ENCODE data around the gene CFD.
"Not testable (repeated sequence)": the region's sequence is repeated elsewhere in the genome, so short reads cannot be mapped to it uniquely, and the experiment has no call there.

CFD gene

DNA sequence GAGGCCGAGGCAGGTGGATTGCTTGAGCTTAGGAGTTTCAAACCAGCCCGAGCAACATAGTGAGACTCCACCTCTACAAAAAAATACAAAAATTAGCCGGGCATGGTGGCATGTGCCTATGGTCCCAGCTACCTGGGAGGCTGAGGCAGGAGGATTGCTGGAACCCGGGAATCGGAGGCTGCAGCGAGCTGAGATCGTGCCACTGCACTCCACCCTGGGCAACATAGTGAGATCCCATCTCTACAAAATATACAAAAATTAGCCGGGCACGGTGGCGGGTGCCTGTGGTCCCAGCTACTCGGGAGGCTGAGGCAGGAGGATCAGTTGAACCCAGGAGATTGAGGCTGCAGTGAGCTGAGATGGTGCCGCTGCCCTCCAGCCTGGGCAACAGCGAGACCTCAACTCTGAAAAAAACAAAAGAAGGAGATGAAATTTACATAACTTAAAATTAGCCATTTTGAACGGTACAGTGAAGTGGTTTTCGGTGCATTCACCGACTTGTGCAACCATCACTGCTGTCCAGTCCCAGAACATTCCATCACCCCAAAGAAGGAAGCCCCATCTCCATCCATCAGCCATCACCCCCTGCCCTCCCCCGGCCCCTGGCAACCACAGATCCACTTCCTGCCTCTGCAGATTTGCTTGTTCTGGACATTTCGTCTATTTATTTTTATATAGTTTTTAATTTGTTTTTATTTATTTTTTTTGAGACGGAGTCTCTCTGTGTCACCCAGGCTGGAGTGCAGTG is 33.4 kb upstream of the CFD start:
- no peak for DNase-seq

GRCh38 chr19:827314-827709 is 32.2 kb upstream of the CFD start:
- no peak for DNase-seq

DNA sequence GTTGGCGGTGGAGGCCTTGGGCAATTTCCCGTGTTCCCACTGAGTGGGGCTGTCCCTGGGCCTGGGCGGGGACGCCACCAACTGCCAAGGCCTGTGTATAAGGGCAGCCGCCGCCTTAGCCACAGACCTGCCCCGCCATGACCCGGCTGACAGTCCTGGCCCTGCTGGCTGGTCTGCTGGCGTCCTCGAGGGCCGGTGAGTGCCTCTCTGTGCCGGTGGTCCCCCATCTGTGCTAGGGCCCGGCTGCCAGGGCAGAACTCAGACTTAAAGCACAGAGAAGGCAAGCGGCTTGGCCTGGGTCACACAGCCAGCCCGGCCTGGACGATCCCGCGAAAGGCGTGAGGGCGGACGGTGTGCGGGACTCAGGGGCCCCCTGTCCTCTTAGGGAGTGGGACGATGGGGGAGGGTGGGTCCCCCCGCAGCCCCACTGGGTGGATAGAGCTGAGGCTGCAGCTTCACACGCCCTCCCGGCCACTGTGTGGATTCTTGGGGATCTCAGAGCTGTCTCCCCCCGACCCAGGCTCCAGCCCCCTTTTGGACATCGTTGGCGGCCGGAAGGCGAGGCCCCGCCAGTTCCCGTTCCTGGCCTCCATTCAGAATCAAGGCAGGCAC is 31.6 kb upstream of the CFD start, which contains the start of gene AZU1:
Gene AZU1 (plus strand): TSS at position 128 of the 612 bp plus-strand sequence. CDS start 10 bp downstream, at position 138.
- DNase-seq, result no peak

GRCh38 chr19:829129-829758 is 30.2 kb upstream of the CFD start:
- DNase-seq, result no peak

GRCh38 chr19:831407-832369 is 27.8 kb upstream of the CFD start:
- DNase-seq, result no peak

GRCh38 chr19:834216-834615 is 25.2 kb upstream of the CFD start:
- no peak for DNase-seq

DNA sequence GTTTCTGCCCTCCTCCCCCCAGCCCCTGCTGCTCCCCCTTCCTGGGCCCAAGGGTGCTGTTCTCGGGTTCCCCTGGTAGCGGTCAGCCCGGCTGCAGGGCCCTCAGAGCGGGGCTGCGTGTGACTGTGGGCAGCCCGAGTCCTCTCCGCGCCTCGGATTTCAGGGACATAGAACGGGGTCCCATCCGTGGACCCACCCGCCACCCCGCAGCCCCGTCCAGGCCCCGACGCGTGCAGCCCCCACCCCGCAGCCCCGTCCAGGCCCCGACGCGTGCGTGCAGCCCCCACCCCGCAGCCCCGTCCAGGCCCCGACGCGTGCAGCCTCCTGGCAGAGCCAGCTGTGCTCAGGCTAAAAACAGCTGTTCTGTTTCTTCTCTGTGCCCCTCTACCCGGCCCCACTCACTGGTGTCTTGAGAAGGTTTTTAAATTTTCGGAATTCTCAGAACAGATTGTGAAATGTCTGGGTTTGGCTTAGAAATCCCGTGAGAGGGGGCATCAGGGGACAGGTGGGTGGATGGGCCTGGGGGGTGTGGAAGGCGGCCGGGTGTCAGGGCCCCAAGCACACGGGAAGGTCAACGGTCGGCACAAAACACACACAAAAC is 24.2 kb upstream of the CFD start:
- DNase-seq, result no peak

DNA sequence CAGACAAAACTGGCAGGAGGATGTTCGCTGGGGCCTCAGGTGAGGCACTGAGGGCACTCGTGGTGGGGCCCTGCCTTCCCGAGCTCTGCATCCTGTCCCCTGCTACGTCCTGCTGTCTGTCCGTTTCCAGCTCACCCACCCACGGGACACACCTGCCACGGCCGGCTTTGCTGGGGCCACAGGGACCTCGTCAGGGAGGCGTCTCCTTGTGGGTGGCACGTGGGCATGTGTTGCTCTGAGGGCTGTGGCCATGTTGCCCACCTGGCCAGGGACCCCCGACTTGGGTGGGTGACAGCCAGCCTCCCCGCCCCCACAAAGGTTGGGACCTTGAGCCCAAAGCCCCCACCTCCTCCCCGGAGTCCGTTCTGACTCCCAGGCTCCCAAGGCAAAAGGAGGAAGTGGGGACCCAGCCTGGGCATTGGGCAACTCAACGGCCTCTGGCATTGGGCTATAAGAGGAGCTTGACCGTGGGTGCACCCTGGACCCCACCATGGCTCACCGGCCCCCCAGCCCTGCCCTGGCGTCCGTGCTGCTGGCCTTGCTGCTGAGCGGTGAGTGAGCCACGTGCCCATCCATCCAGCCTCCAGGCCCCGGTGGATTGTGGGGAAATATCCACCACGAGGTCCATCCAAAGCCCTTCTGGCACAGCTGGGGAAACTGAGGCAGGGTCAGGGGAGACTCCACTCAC is 18.8 kb upstream of the CFD start, which contains the start of gene PRTN3:
Gene PRTN3 (plus strand): TSS at position 481 of the 688 bp plus-strand sequence. CDS start 10 bp downstream, at position 491.
- no peak for DNase-seq

- DNase-seq, result not testable (repeated sequence)
These were observed 16.7 kb upstream of the CFD start for GRCh38 chr19:842802-843179.

- DNase-seq, result no peak
These were observed 16.2 kb upstream of the CFD start for GRCh38 chr19:843180-843835.

DNA sequence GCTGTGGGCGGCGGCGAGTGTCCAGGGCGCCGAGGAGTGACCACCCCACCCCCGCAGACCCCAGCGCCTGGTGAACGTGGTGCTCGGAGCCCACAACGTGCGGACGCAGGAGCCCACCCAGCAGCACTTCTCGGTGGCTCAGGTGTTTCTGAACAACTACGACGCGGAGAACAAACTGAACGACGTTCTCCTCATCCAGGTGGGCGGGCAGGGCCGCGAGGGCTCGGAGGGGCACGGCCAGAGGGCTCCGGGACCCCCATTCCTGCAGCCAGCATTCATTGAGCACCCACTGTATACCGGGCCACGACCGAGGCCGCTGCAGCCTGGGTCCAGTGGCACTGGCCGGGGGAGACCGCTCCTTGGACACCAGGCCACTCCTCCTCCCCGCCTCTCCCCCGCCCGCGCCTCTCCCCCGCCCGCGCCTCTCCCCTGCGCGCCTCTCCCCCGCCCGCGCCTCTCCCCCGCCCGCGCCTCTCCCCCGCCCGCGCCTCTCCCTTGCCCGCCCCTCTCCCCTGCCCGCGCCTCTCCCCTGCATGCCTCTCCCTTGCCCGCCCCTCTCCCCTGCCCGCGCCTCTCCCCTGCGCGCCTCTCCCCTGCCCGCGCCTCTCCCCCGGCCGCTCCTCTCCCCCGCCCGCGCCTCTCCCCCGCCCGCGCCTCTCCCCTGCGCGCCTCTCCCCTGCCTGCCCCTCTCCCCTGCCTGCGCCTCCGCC is 15.5 kb upstream of the CFD start:
- no peak for DNase-seq

GRCh38 chr19:844546-844971 is 14.9 kb upstream of the CFD start:
- no peak for DNase-seq

- no peak for DNase-seq
These were observed 13.6 kb upstream of the CFD start for GRCh38 chr19:845707-846521.

DNA sequence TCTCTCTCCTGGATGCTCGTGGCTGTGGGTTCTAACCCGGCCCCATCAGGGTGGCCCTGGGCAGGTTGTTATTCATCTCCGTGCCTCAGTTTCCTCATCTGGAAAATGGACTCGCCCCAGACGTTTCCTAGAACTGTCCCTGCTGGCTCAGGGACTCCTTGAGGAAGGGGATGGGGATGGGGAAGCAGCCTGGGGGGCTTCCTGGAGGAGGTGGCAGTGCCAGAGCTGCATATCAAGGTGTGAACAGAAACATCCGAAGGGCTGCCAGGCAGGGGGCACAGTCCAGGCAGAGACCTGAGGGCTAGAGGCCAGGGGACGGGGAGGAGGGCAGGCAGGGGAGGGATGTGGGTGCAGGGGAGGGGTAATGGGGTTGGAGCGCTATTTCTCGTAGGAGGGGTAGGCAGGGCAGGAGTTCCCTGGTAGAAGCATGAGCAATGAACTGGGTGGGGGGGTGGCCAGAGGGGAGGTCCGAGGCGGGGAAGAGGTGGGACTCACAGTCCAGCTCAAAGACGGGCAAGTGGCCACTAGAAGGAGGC is 11.0 kb upstream of the CFD start:
- DNase-seq, result no peak

DNA sequence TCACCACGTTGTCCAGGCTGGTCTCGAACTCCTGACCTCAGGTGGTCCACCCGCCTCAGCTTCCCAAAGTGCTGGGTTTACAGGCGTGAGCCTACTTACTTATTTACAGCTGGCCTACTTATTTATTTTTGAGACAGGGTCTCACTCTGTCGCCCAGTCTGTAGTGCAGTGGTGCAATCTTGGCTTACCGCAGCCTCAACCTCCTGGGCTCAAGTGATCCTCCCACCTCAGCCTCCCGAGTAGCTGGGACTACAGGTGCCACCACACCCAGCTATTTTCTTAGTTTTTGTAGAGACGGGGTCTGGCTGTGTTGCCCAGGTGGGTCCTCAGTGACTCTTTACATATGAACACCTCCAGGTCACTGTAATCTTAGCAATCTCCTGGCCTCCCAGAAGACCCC is 10.3 kb upstream of the CFD start:
- not testable (repeated sequence) for DNase-seq

GRCh38 chr19:850221-850978 is 9.1 kb upstream of the CFD start:
- DNase-seq, result no peak

DNA sequence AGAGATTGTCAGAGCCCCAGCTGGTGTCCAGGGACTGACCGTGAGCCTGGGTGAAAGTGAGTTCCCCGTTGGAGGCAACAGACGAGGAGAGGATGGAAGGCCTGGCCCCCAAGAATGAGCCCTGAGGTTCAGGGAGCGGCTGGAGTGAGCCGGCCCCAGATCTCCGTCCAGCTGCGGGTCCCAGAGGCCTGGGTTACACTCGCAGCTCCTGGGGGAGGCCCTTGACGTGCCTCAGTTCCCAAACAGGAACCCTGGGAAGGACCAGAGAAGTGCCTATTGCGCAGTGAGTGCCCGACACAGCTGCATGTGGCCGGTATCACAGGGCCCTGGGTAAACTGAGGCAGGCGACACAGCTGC is 8.5 kb upstream of the CFD start:
- DNase-seq, result no peak

DNA sequence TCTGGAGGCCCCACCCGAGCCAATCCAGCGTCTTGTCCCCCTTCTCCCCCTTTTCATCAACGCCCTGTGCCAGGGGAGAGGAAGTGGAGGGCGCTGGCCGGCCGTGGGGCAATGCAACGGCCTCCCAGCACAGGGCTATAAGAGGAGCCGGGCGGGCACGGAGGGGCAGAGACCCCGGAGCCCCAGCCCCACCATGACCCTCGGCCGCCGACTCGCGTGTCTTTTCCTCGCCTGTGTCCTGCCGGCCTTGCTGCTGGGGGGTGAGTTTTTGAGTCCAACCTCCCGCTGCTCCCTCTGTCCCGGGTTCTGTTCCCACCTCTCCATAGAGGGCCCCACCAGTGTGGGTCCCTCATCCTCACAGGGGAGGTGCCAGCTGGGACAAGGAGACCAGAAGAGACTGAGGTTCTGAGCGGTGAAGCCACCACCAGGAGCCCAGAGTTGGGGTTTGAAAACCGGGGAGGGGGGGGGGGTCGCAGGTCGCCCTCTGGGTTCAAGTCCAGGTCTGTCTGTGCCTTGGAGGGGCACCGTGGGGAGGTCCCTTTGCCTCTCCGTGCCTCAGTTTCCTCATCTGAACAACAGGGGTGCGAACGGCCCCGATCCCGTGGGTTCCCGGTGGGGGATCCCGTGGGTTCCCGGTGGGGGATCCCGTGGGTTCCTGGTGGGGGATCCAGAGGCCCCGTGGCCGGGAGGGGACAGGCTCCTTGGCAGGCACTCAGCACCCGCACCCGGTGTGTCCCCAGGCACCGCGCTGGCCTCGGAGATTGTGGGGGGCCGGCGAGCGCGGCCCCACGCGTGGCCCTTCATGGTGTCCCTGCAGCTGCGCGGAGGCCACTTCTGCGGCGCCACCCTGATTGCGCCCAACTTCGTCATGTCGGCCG is 7.1 kb upstream of the CFD start, which contains the start of gene ELANE:
Gene ELANE (plus strand): TSS at position 168 of the 878 bp plus-strand sequence. CDS start 26 bp downstream, at position 194.
- DNase-seq, result no peak
